HepG2 (cell line): ENCODE measurements around the gene DSG2. TPM values are rescaled to one million over a fixed set of nuclear protein-coding genes. Genes with fewer than 3 reads are reported as not detected.

Experiments
- ARID3A ChIP-seq: IDR thresholded peaks from 2 replicates; pipeline ENCODE4 v1.6.1; 2012; ENCODE audit warnings: low read depth, low read length, improper control_type of control experiment
- ATF7-NPFF ChIP-seq: sonication (generic); formaldehyde crosslinking; IDR thresholded peaks from 2 replicates; pipeline ENCODE4 v1.8.1; 2023; ENCODE audit warnings: mild to moderate bottlenecking, low read depth, missing genetic modification reagents, moderate library complexity
- CC2D1A ChIP-seq: sonication (generic); formaldehyde crosslinking; IDR thresholded peaks from 2 replicates; pipeline ENCODE4 v1.8.1; 2023; ENCODE audit warnings: mild to moderate bottlenecking, missing genetic modification reagents
- ETV6 ChIP-seq: sonication (generic); formaldehyde crosslinking; conservative IDR thresholded peaks from 2 replicates; pipeline ENCODE4 v1.4.0; 2020; ENCODE audit warnings: missing genetic modification reagents
- FOXK2 ChIP-seq: fragments of 450-650 bp; IDR thresholded peaks from 2 replicates; pipeline ENCODE4 v1.6.1; 2016
- MXI1 ChIP-seq: IDR thresholded peaks from 3 replicates; pipeline ENCODE4 v1.6.1; 2012; ENCODE audit warnings: low read depth, low read length, inconsistent platforms, borderline replicate concordance
- NCOR1 ChIP-seq: fragments of 200-600 bp; sonication (generic); IDR thresholded peaks from 2 replicates; pipeline ENCODE4 v1.7.0; 2017; ENCODE audit warnings: antibody characterized with exemption, low read length, borderline replicate concordance
- NR3C1 ChIP-seq: sonication (generic); formaldehyde crosslinking; IDR thresholded peaks from 2 replicates; pipeline ENCODE4 v1.4.0; 2020; ENCODE audit warnings: missing genetic modification reagents
- PHB2 ChIP-seq: fragments of 450-650 bp; IDR thresholded peaks from 2 replicates; pipeline ENCODE4 v1.6.1; 2018; ENCODE audit not compliant: partially characterized antibody
- POGZ ChIP-seq: sonication (generic); formaldehyde crosslinking; IDR thresholded peaks from 2 replicates; pipeline ENCODE4 v1.4.0; 2020; ENCODE audit warnings: mild to moderate bottlenecking, missing genetic modification reagents
- RELA ChIP-seq: sonication (generic); formaldehyde crosslinking; IDR thresholded peaks from 2 replicates; pipeline ENCODE4 v1.4.0; 2020; ENCODE audit warnings: missing genetic modification reagents
- SALL2 ChIP-seq: sonication (generic); formaldehyde crosslinking; IDR thresholded peaks from 2 replicates; pipeline ENCODE4 v1.8.1; 2023; ENCODE audit warnings: mild to moderate bottlenecking, missing genetic modification reagents, inconsistent platforms
- SCMH1 ChIP-seq: sonication (generic); formaldehyde crosslinking; IDR thresholded peaks from 2 replicates; pipeline ENCODE4 v1.9.0; 2021; ENCODE audit warnings: missing genetic modification reagents, mild to moderate bottlenecking, borderline replicate concordance
- SNRNP70 ChIP-seq: fragments of 200-400 bp; formaldehyde crosslinking; IDR thresholded peaks from 2 replicates; pipeline ENCODE4 v1.6.1; 2017; ENCODE audit warnings: mild to moderate bottlenecking, low read depth, low read length, moderate library complexity
- STAG1 ChIP-seq: sonication (generic); formaldehyde crosslinking; IDR thresholded peaks from 2 replicates; pipeline ENCODE4 v1.4.0; 2020; ENCODE audit warnings: missing genetic modification reagents
- TGIF2 ChIP-seq: IDR thresholded peaks from 2 replicates; pipeline ENCODE4 v1.6.1; 2016; ENCODE audit warnings: control low read depth, missing compliant biosample characterization
- THAP8 ChIP-seq: sonication (generic); formaldehyde crosslinking; IDR thresholded peaks from 2 replicates; pipeline ENCODE4 v1.5.1; 2020; ENCODE audit warnings: missing genetic modification reagents, mild to moderate bottlenecking, borderline replicate concordance
- ZBTB33 ChIP-seq: sonication (generic); formaldehyde crosslinking; IDR thresholded peaks from 2 replicates; pipeline ENCODE4 v1.4.0; 2020; ENCODE audit warnings: missing genetic modification reagents
- ZBTB8A ChIP-seq: sonication (generic); formaldehyde crosslinking; IDR thresholded peaks from 2 replicates; pipeline ENCODE4 v1.4.0; 2020; ENCODE audit warnings: mild to moderate bottlenecking, low read depth, missing genetic modification reagents, borderline replicate concordance
- ZC3H13 ChIP-seq: sonication (generic); formaldehyde crosslinking; IDR thresholded peaks from 2 replicates; pipeline ENCODE4 v1.8.1; 2023; ENCODE audit warnings: mild to moderate bottlenecking, missing genetic modification reagents, moderate library complexity
- ZFP1 ChIP-seq: IDR thresholded peaks from 2 replicates; pipeline ENCODE4 v1.6.1; 2016
- ZFP37 ChIP-seq: sonication (generic); formaldehyde crosslinking; IDR thresholded peaks from 2 replicates; pipeline ENCODE4 v1.4.0; 2020; ENCODE audit warnings: missing genetic modification reagents, borderline replicate concordance
- ZNF234 ChIP-seq: sonication (generic); formaldehyde crosslinking; conservative IDR thresholded peaks from 2 replicates; pipeline ENCODE4 v1.5.1; 2020; ENCODE audit warnings: mild to moderate bottlenecking, missing genetic modification reagents
- ZNF383 ChIP-seq: sonication (generic); formaldehyde crosslinking; IDR thresholded peaks from 2 replicates; pipeline ENCODE4 v1.4.0; 2020; ENCODE audit warnings: missing genetic modification reagents, mild to moderate bottlenecking, borderline replicate concordance
- ZNF44 ChIP-seq: sonication (generic); formaldehyde crosslinking; IDR thresholded peaks from 2 replicates; pipeline ENCODE4 v1.5.1; 2020; ENCODE audit warnings: mild to moderate bottlenecking, missing genetic modification reagents
- ZNF770 ChIP-seq: sonication (generic); formaldehyde crosslinking; IDR thresholded peaks from 2 replicates; pipeline ENCODE4 v1.5.0; 2020; ENCODE audit warnings: mild to moderate bottlenecking, missing genetic modification reagents
- ZSCAN25 ChIP-seq: sonication (generic); formaldehyde crosslinking; IDR thresholded peaks from 2 replicates; pipeline ENCODE4 v1.8.0; 2022; ENCODE audit warnings: mild to moderate bottlenecking, missing genetic modification reagents
- polyA plus RNA-seq, 8 experiments: library from polyadenylated mRNA; depleted of rRNA in 3 of 8; stranded (reverse) in 7 of 8; unstranded in 1 of 8; fragments of >200 nt; fragmentation: Illumina TruSeq in 4 of 8; extraction: Trizol in 4 of 8; gene quantifications; 2 replicates each; pipeline versions ENCODE4 v1.2.1 to v1.2.3, GENCODE V29; 2011 to 2016; ENCODE audit warnings: low read depth in 4 of 8, missing spikeins in 1 of 8, mixed read lengths in 1 of 8; ENCODE audit not compliant: insufficient read depth in 1 of 8
- total RNA-seq, 5 experiments: library from RNA; depleted of rRNA; stranded (reverse); fragments of >200 nt; fragmentation: Illumina TruSeq; extraction: Trizol; gene quantifications; 2 replicates each; pipeline ENCODE4 v1.2.3, GENCODE V29; 2016; ENCODE audit warnings: low read depth in 1 of 5

Gene DSG2
- total and polyA plus RNA-seq, 2 of the 13 experiments (the other 11 are each of a cell fraction or from before 2014, with no cell fraction given) = 23.3 to 66.7 TPM

GRCh38 chr18:31558567-31558966 is 60.6 kb downstream of the DSG2 start (continued):
- TF ChIP-seq ZSCAN25 = no peak
- TF ChIP-seq ZNF383 (CRISPR knock-in tag) = no peak
- TF ChIP-seq ZC3H13 (CRISPR knock-in tag) = no peak
- TF ChIP-seq ETV6 (CRISPR knock-in tag) = no peak
- no peak for TF ChIP-seq SNRNP70
- TF ChIP-seq NCOR1 = no peak
- no peak for TF ChIP-seq NR3C1 (CRISPR knock-in tag)
- no peak for TF ChIP-seq ZNF234 (CRISPR knock-in tag)
- no peak for TF ChIP-seq FOXK2
- no peak for TF ChIP-seq MXI1
- TF ChIP-seq ZNF770 = 0 out of 2 replicates have a peak, but pooled peaks have one; percentile 40
- TF ChIP-seq SCMH1 (CRISPR knock-in tag) = no peak
- TF ChIP-seq STAG1 (CRISPR knock-in tag) = peak; percentile 6; the same call in 1 of the 2 replicates
- TF ChIP-seq POGZ (CRISPR knock-in tag) = peak; percentile 90
- TF ChIP-seq RELA (CRISPR knock-in tag) = no peak
- no peak for TF ChIP-seq PHB2
- TF ChIP-seq CC2D1A (CRISPR knock-in tag) = no peak
- TF ChIP-seq ATF7-NPFF (CRISPR knock-in tag) = no peak
- TF ChIP-seq TGIF2 (CRISPR knock-in tag) = no peak
- TF ChIP-seq ZBTB33 (CRISPR knock-in tag) = no peak
- TF ChIP-seq THAP8 (CRISPR knock-in tag) = no peak
- TF ChIP-seq ZNF44 (CRISPR knock-in tag) = no peak
- TF ChIP-seq ZFP37 (CRISPR knock-in tag) = no peak
- no peak for TF ChIP-seq ZFP1 (CRISPR knock-in tag)
- no peak for TF ChIP-seq ARID3A
- no peak for TF ChIP-seq ZBTB8A (CRISPR knock-in tag)
- no peak for TF ChIP-seq SALL2 (CRISPR knock-in tag)
